ENCODE measurements around the gene XIRP2.

DNA sequence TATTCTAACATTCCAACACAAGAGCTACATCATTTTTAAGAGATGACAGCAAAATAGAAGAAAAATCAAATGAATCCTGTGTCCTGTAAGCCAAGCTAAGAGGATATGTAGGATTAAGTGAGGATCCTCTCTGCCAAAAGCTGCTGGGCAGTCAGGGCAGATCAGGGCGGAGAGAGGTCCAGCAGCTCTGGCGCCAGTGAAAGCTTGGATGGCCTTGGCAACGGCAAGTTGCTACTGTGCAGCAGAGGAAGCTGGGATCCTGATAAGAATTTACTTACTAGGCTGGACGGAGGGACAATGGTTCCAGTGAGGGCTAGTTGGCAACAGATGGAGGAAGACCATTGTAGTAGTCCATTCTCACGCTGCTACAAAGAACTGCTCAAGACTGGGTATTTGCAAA lies 391.5 kb downstream of the XIRP2 start:
- TF ChIP-seq, protein P1, sequence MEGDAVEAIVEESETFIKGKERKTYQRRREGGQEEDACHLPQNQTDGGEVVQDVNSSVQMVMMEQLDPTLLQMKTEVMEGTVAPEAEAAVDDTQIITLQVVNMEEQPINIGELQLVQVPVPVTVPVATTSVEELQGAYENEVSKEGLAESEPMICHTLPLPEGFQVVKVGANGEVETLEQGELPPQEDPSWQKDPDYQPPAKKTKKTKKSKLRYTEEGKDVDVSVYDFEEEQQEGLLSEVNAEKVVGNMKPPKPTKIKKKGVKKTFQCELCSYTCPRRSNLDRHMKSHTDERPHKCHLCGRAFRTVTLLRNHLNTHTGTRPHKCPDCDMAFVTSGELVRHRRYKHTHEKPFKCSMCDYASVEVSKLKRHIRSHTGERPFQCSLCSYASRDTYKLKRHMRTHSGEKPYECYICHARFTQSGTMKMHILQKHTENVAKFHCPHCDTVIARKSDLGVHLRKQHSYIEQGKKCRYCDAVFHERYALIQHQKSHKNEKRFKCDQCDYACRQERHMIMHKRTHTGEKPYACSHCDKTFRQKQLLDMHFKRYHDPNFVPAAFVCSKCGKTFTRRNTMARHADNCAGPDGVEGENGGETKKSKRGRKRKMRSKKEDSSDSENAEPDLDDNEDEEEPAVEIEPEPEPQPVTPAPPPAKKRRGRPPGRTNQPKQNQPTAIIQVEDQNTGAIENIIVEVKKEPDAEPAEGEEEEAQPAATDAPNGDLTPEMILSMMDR (IDR thresholded peaks at IDR 0.05; ENCODE audit: low read depth, low read length): no peak
- TF ChIP-seq EZH2phosphoT487 (IDR thresholded peaks at IDR 0.05; ENCODE audit: low read depth): no peak
